B cell (primary cell): ENCODE results near the gene APOM. TPM values are rescaled to one million over a fixed set of nuclear protein-coding genes. Genes with fewer than 3 reads are reported as not detected.

Source experiments
- ATAC-seq: fragments of 200-7000 bp; cut with Tn5 transposase; one replicate; pipeline ENCODE4 v1.10.0; 2021; ENCODE audit warnings: low read depth, mild to moderate bottlenecking, moderate number of reproducible peaks, moderate library complexity
- CTCF ChIA-PET: fragments of 350-600 bp; sonication (Branson Sonifier 250); formaldehyde crosslinking; loops from one replicate; lab custom pipeline; 2021; ENCODE audit warnings: antibody characterized with exemption, inconsistent platforms; lab: Charles Lee
- POLR2A ChIA-PET: fragments of 350-600 bp; sonication (Branson Sonifier 250); formaldehyde crosslinking; loops from one replicate; lab custom pipeline; 2021; ENCODE audit warnings: antibody characterized with exemption; lab: Charles Lee
- DNase-seq: peaks from one replicate; pipeline ENCODE4 v3.0.0; 2013
- H2AFZ ChIP-seq: 2 replicates; pipeline ENCODE4 v1.6.1; 2012; ENCODE audit warnings: mild to moderate bottlenecking, low read depth, low read length; ENCODE audit not compliant: insufficient read depth, poor library complexity, severe bottlenecking
- H3K27ac ChIP-seq, 2 donors: 1 replicate in 1 of 2; 2 replicates in 1 of 2; pipeline ENCODE4 v1.5.1; 2012 to 2013; ENCODE audit warnings: low read length in 2 of 2, mild to moderate bottlenecking in 2 of 2, moderate library complexity in 1 of 2
- H3K27me3 ChIP-seq, 4 experiments: fragments of 200-600 bp in 1 of 4; sonication (generic) in 1 of 4; replicated peaks in 1 of 4; 1 replicate in 2 of 4; 2 replicates in 2 of 4; pipeline versions ENCODE4 v1.6.1 to v1.7.0; 2013 to 2016; ENCODE audit warnings: low read length in 3 of 4, mild to moderate bottlenecking in 2 of 4, mixed read lengths in 1 of 4, moderate library complexity in 1 of 4; ENCODE audit not compliant: insufficient read depth in 4 of 4, control insufficient read depth in 3 of 4; ENCODE audit errors: control extremely low read depth in 1 of 4
- H3K36me3 ChIP-seq, 2 experiments: replicated peaks in 1 of 2; 1 replicate in 1 of 2; 2 replicates in 1 of 2; pipeline versions ENCODE4 v1.6.1 to v1.7.1; 2013; ENCODE audit warnings: low read length in 1 of 2; ENCODE audit not compliant: insufficient read depth in 2 of 2, control insufficient read depth in 1 of 2; ENCODE audit errors: control extremely low read depth in 1 of 2, extremely low read depth in 1 of 2
- H3K4me1 ChIP-seq, 2 donors: fragments of 200-600 bp in 1 of 2; sonication (generic) in 1 of 2; 1 replicate in 1 of 2; 2 replicates in 1 of 2; pipeline versions ENCODE4 v1.5.1 to v1.6.1; 2013 to 2017; ENCODE audit warnings: low read length in 2 of 2; ENCODE audit not compliant: control insufficient read depth in 2 of 2, insufficient read depth in 2 of 2
- H3K4me2 ChIP-seq: replicated peaks from 2 replicates; pipeline ENCODE3; 2012; ENCODE audit warnings: mild to moderate bottlenecking, low read depth, low read length; ENCODE audit not compliant: poor library complexity, severe bottlenecking
- H3K4me3 ChIP-seq, 5 experiments: fragments of 200-600 bp in 1 of 5; sonication (generic) in 1 of 5; 1 replicate in 3 of 5; 2 replicates in 2 of 5; pipeline versions ENCODE4 v1.5.1 to v1.7.0; 2011 to 2016; ENCODE audit warnings: low read length in 4 of 5, mild to moderate bottlenecking in 4 of 5, low read depth in 2 of 5, control low read depth in 1 of 5, moderate library complexity in 1 of 5; ENCODE audit not compliant: insufficient read depth in 1 of 5; ENCODE audit errors: control extremely low read depth in 1 of 5, extremely low read depth in 1 of 5
- H3K79me2 ChIP-seq: fragments of 200-600 bp; sonication (generic); one replicate; pipeline ENCODE4 v1.6.0; 2016; ENCODE audit warnings: low read length; ENCODE audit not compliant: control insufficient read depth, insufficient read depth
- H3K9ac ChIP-seq: fragments of 200-600 bp; sonication (generic); 2 replicates; pipeline ENCODE4 v1.6.1; 2017; ENCODE audit warnings: mild to moderate bottlenecking, low read length, moderate library complexity
- H3K9me3 ChIP-seq, 3 donors: one replicate each; pipeline versions ENCODE4 v1.6.1 to v1.7.1; 2013; ENCODE audit warnings: low read length in 2 of 3; ENCODE audit not compliant: control insufficient read depth in 2 of 3, insufficient read depth in 1 of 3; ENCODE audit errors: control extremely low read depth in 1 of 3
- H4K20me1 ChIP-seq: 2 replicates; pipeline ENCODE4 v1.6.0; 2012; ENCODE audit warnings: mild to moderate bottlenecking, low read length; ENCODE audit not compliant: insufficient read depth, control insufficient read depth, poor library complexity, severe bottlenecking
- H3K27ac Mint-ChIP-seq: one replicate; pipeline ENCODE4 v1.8.0; 2021; ENCODE audit warnings: mixed read lengths
- H3K27me3 Mint-ChIP-seq: one replicate; pipeline ENCODE4 v1.8.0; 2021; ENCODE audit warnings: mixed read lengths
- H3K4me1 Mint-ChIP-seq: one replicate; pipeline ENCODE4 v1.8.0; 2021; ENCODE audit warnings: mixed read lengths
- H3K4me3 Mint-ChIP-seq: one replicate; pipeline ENCODE4 v1.8.0; 2021; ENCODE audit warnings: mixed read lengths
- H3K9me3 Mint-ChIP-seq: one replicate; pipeline ENCODE4 v1.8.0; 2022; ENCODE audit warnings: mixed read lengths; ENCODE audit not compliant: insufficient read depth
- CTCF ChIP-seq: fragments of 200-600 bp; IDR thresholded peaks from one replicate; pipeline ENCODE4 v1.8.0; 2022; ENCODE audit warnings: antibody characterized with exemption, mild to moderate bottlenecking
- EZH2 ChIP-seq: IDR thresholded peaks from 2 replicates; pipeline ENCODE4 v1.6.1; 2012; ENCODE audit warnings: borderline replicate concordance, low read depth, mild to moderate bottlenecking, moderate library complexity, low read length; ENCODE audit not compliant: insufficient read depth, poor library complexity, severe bottlenecking
- WGBS: methylation state at CpG from one replicate; pipeline ENCODE4 v1.1.5; 2013; ENCODE audit warnings: missing lambda C conversion rate; ENCODE audit not compliant: insufficient coverage; 5-methylcytosine and 5-hydroxymethylcytosine counted together
- intact Hi-C: fragments of 100-400 bp; cut with micrococcal nuclease; formaldehyde crosslinking; loops from one replicate; pipeline ENCODE4 v1.10.0; 2022
- polyA plus RNA-seq: library from polyadenylated mRNA; depleted of rRNA; stranded (reverse); fragments of >200 nt; gene quantifications from 2 replicates; pipeline ENCODE4 v1.2.3, GENCODE V29; 2012
- total RNA-seq, 2 donors: library from RNA; stranded (reverse); fragments of 120-200 nt in 1 of 2; gene quantifications; 1 replicate in 1 of 2; 2 replicates in 1 of 2; pipeline versions ENCODE4 v1.2.3 to v1.2.4, GENCODE V29; 2013 to 2022

The APOM gene
- total and polyA plus RNA-seq, 2 donors (not counting 1 experiment from before 2014, with no cell fraction given): 3.6 to 11.6 TPM

GRCh38 chr6:31664790-31665500 lies 9.3 kb downstream of the APOM start, which contains the start of gene GPANK1:
Gene GPANK1, minus strand, starts transcription at chr6:31664997. Its CDS starts 519 bp downstream, at chr6:31664478.
- no peaks in the 10 kb centered on the region for H3K27me3 ChIP-seq
- H3K79me2 ChIP-seq: peaks cover 86% of the 10 kb centered on the region
- H3K9me3 Mint-ChIP-seq: no peaks in the 10 kb centered on the region
- H3K4me2 ChIP-seq: peak within 1 kb of the TSS; percentile 90
- POLR2A ChIA-PET: interaction anchor here (0.5 to 5.9 kb wide), 11 partner anchors 9 to 1306 kb away, joined by 3 to 57 read pairs (median 5); partner anchors contain the start of genes APOM, BAG6, CLIC1 and DDX39B
- no peaks in the 10 kb centered on the region for H3K9me3 ChIP-seq
- peaks cover 57% of the 10 kb centered on the region for H3K4me1 Mint-ChIP-seq
- DNase-seq (peak; percentile 93), ATAC-seq (peak; percentile 28)
- CTCF ChIA-PET: interaction anchor here (1.0 to 1.8 kb wide), 5 partner anchors 12 to 119 kb away, joined by 3 to 9 read pairs (median 3); partner anchors contain the start of genes ATP6V1G2 and BAG6
- TF ChIP-seq EZH2 (no peak), CTCF (no peak)
- H3K27ac Mint-ChIP-seq: peak within 1 kb of the TSS; percentile 100
- peaks cover 27 to 48% of the 10 kb centered on the region in 2 donors for H3K4me1 ChIP-seq
- peak within 1 kb of the TSS; percentile 72 for H2AFZ ChIP-seq
- H3K27me3 Mint-ChIP-seq: no peaks in the 10 kb centered on the region
- peak within 1 kb of the TSS; percentile 89 for H3K9ac ChIP-seq
- peak within 1 kb of the TSS; percentile 96 for H3K4me3 Mint-ChIP-seq
- H3K36me3 ChIP-seq: peaks cover 12 to 53% of the 10 kb centered on the region in 2 experiments
- peaks cover 17% of the 10 kb centered on the region for H4K20me1 ChIP-seq
- WGBS: 1% methylated on average over 32 of the region's 39 CpGs
- H3K27ac ChIP-seq: peak within 1 kb of the TSS; percentile 96 to 98
- intact Hi-C loops: loop anchor here (1.0 to 5.0 kb wide), 14 partner anchors 13 to 532 kb away; partner anchors contain the start of genes ABHD16A, AGPAT1, BAG6 and CLIC1
- H3K4me3 ChIP-seq: peak within 1 kb of the TSS; percentile 58 to 98 (median 85)
